ENCODE results near the gene SYT17.

- no peak for TF ChIP-seq EZH2phosphoT487 (IDR thresholded peaks at IDR 0.05; ENCODE audit: borderline replicate concordance, low read length)
- no peak for TF ChIP-seq CTCF (IDR thresholded peaks at IDR 0.05; ENCODE audit: low read depth, low read length, poor library complexity, severe bottlenecking)
Observed at GRCh38 chr16:19241512-19241911, 73.5 kb downstream of the SYT17 start.

Measured in DOHH2 (cell line).